Measurements from ENCODE around the gene CELF4.

Gene CELF4

DNA sequence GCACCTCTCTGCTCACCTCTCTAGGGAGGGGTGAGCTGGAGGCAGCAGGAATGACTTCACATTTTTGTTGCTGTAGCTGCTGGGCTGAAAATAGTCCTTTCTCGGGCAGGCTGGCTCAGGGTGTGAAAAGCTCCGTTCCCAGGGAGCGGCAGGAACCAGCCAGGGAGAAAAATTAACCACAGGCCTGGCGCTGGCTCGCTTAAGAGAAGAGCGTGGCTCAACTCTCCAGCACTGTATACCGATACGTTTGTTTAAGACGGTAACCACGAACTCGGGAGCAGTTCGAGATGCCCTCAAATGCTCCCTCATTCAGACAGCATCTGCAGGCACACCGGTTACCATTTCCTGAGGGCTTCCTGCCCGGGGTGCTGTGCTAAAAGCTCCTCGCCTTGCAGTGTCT, 129.6 kb downstream of the CELF4 start:
- Histone ChIP-seq H3K79me2 (ENCODE audit: control insufficient read depth, low read length) (no peaks in the 10 kb centered on the region), H3K4me2 (ENCODE audit: low read length) (no peak overlapping the region), H3K9me3 (ENCODE audit: control insufficient read depth, insufficient read depth, low read length) (no peaks in the 10 kb centered on the region), H3K9me2 (replicated peaks; ENCODE audit: control insufficient read depth, low read length) (no peaks in the 10 kb centered on the region), H4K20me1 (ENCODE audit: control insufficient read depth, insufficient read depth, low read depth, low read length) (no peaks in the 10 kb centered on the region), H3K27ac (ENCODE audit: low read depth, low read length) (no peak overlapping the region), H3K27me3 (ENCODE audit: control insufficient read depth, low read length) (peaks cover 4% of the 10 kb centered on the region), H3K4me3 (ENCODE audit: low read length) (no peak overlapping the region), H3F3A (ENCODE audit: control insufficient read depth, insufficient read depth) (no peaks in the 10 kb centered on the region), H3K36me3 (ENCODE audit: control insufficient read depth, low read length) (no peaks in the 10 kb centered on the region), H3K4me1 (ENCODE audit: control insufficient read depth, low read length) (no peaks in the 10 kb centered on the region)
- TF ChIP-seq EZH2phosphoT487 (IDR thresholded peaks at IDR 0.05; ENCODE audit: borderline replicate concordance, low read length): no peak
- TF ChIP-seq CTCF (IDR thresholded peaks at IDR 0.05; ENCODE audit: low read depth, low read length, poor library complexity, severe bottlenecking): no peak

DNA sequence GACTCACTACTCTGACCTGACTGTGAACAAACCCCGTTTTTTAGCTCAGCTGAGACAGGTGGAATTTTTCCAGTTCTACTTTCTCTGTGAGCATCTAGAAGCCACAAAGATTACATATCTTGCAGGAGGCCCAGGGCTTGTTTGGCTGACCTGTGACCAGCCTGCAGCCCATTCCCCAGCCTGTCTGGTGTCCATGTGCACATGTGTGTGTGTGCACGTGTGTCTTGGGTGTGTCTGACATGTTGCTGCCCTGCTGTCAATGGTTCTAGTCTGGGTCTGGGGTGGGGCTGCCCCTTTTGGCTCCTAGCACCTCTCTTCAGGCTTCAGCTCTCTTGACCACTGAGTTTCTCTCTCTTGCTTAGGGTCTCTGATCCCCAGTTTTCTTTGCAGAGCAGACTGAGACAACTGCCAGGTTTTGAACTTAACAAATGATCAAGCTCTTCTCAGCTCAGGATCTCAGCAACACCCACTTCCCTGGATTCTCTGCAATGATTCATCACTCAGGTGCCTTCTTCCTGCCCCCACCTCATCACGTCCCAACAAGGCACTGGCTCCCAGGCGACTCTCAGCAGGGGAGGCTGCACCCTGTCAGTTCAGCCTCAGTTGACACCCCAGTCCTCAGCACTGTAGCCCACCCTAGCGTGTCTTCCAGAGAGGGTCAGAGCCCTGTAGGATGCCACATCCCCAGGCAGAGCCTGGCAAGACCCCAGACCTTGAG, 130.3 kb downstream of the CELF4 start:
- Histone ChIP-seq H3K36me3 (ENCODE audit: control insufficient read depth, low read length) (no peaks in the 10 kb centered on the region), H3K4me1 (ENCODE audit: control insufficient read depth, low read length) (no peaks in the 10 kb centered on the region), H3K27me3 (ENCODE audit: control insufficient read depth, low read length) (peaks cover 4% of the 10 kb centered on the region), H3K4me2 (ENCODE audit: low read length) (no peak overlapping the region), H3K79me2 (ENCODE audit: control insufficient read depth, low read length) (no peaks in the 10 kb centered on the region), H4K20me1 (ENCODE audit: control insufficient read depth, insufficient read depth, low read depth, low read length) (no peaks in the 10 kb centered on the region), H3F3A (ENCODE audit: control insufficient read depth, insufficient read depth) (no peaks in the 10 kb centered on the region), H3K9me2 (replicated peaks; ENCODE audit: control insufficient read depth, low read length) (no peaks in the 10 kb centered on the region), H3K4me3 (ENCODE audit: low read length) (no peak overlapping the region), H3K9me3 (ENCODE audit: control insufficient read depth, insufficient read depth, low read length) (no peaks in the 10 kb centered on the region), H3K27ac (ENCODE audit: low read depth, low read length) (no peak overlapping the region)
- TF ChIP-seq EZH2phosphoT487 (IDR thresholded peaks at IDR 0.05; ENCODE audit: borderline replicate concordance, low read length): no peak
- TF ChIP-seq CTCF (IDR thresholded peaks at IDR 0.05; ENCODE audit: low read depth, low read length, poor library complexity, severe bottlenecking): no peak

DNA sequence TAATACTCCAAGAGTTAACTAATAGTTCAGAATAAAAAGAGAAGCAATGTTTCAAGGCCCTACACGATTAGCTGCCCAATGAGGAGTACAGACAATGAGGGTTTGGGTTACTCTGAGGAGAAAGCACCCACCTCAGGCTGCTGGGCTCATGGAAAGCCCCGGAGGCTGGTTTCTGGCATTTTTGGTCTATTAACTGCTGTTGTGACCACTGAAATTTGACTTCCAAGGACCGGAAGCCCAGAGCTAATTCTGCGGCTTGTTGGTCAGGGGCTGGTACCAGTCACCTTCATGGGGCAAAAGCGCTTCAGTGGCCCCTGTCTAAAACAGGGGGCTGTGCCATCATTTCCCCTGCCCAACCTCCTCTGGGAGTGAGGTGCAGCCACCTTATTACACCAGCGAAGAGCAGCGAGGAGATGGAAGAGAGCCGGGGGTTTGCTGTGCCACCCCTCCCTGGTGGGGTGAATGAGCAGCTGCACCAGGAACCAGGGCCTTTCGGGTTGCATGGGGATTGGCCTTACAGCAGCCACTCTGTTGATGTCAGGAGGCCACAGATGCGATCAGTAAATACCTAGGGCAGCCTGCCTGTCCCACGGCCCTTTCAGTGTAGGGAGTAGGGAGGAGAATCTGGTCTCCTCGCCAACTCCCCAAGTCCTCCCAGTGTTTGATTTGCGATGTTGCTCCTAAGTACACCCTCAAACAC, 131.3 kb downstream of the CELF4 start:
- Histone ChIP-seq H3K27me3 (ENCODE audit: control insufficient read depth, low read length) (peaks cover 4% of the 10 kb centered on the region), H3K9me3 (ENCODE audit: control insufficient read depth, insufficient read depth, low read length) (no peaks in the 10 kb centered on the region), H3K4me2 (ENCODE audit: low read length) (no peak overlapping the region), H3K27ac (ENCODE audit: low read depth, low read length) (no peak overlapping the region), H3K36me3 (ENCODE audit: control insufficient read depth, low read length) (no peaks in the 10 kb centered on the region), H3K79me2 (ENCODE audit: control insufficient read depth, low read length) (no peaks in the 10 kb centered on the region), H4K20me1 (ENCODE audit: control insufficient read depth, insufficient read depth, low read depth, low read length) (no peaks in the 10 kb centered on the region), H3K9me2 (replicated peaks; ENCODE audit: control insufficient read depth, low read length) (no peaks in the 10 kb centered on the region), H3K4me1 (ENCODE audit: control insufficient read depth, low read length) (peaks cover 5% of the 10 kb centered on the region; the same call in 1 of the 2 replicates), H3F3A (ENCODE audit: control insufficient read depth, insufficient read depth) (no peaks in the 10 kb centered on the region), H3K4me3 (ENCODE audit: low read length) (no peak overlapping the region)
- no peak for TF ChIP-seq EZH2phosphoT487 (IDR thresholded peaks at IDR 0.05; ENCODE audit: borderline replicate concordance, low read length)
- no peak for TF ChIP-seq CTCF (IDR thresholded peaks at IDR 0.05; ENCODE audit: low read depth, low read length, poor library complexity, severe bottlenecking)
